BJ (cell line): ENCODE measurements around the gene PTPRCAP. TPM values are rescaled to one million over a fixed set of nuclear protein-coding genes. Genes with fewer than 3 reads are reported as not detected.

Experiments used
- CTCF ChIA-PET: fragments of 350-600 bp; formaldehyde crosslinking; extraction: SDS; loops from one replicate; lab custom pipeline; 2021; ENCODE audit warnings: antibody characterized with exemption, inconsistent platforms; lab: Yijun Ruan, JAX
- POLR2A ChIA-PET: fragments of 300-600 bp; sonication (Branson Sonifier 250); formaldehyde crosslinking; extraction: SDS; loops from one replicate; lab custom pipeline; 2021; ENCODE audit warnings: antibody characterized with exemption; lab: Charles Lee
- DNase-seq: peaks from one replicate; pipeline ENCODE4 v3.0.0-alpha.2; 2011; ENCODE audit warnings: low read depth
- H3K27me3 ChIP-seq: 2 replicates; pipeline ENCODE4 v1.6.0; 2011; ENCODE audit warnings: low read length; ENCODE audit not compliant: control insufficient read depth, insufficient read depth
- H3K36me3 ChIP-seq: 2 replicates; pipeline ENCODE4 v1.5.1; 2011; ENCODE audit warnings: low read length; ENCODE audit not compliant: control insufficient read depth, insufficient read depth
- H3K4me3 ChIP-seq: 2 replicates; pipeline ENCODE4 v1.5.1; 2011; ENCODE audit warnings: low read depth, mild to moderate bottlenecking, control low read depth, low read length
- polyA plus RNA-seq: library from polyadenylated mRNA; depleted of rRNA; stranded (reverse); fragments of >200 nt; gene quantifications from 2 replicates; pipeline ENCODE4 v1.2.3, GENCODE V29; 2011
- TF ChIP-seq, protein P1 (sequence below): IDR thresholded peaks from 2 replicates; pipeline ENCODE4 v1.5.1; 2011; ENCODE audit warnings: low read depth, mild to moderate bottlenecking, control low read depth, inconsistent platforms, low read length, moderate library complexity; ENCODE audit not compliant: insufficient read depth

Gene PTPRCAP
- polyA plus RNA-seq, 1 experiment, result 0.43 TPM

DNA sequence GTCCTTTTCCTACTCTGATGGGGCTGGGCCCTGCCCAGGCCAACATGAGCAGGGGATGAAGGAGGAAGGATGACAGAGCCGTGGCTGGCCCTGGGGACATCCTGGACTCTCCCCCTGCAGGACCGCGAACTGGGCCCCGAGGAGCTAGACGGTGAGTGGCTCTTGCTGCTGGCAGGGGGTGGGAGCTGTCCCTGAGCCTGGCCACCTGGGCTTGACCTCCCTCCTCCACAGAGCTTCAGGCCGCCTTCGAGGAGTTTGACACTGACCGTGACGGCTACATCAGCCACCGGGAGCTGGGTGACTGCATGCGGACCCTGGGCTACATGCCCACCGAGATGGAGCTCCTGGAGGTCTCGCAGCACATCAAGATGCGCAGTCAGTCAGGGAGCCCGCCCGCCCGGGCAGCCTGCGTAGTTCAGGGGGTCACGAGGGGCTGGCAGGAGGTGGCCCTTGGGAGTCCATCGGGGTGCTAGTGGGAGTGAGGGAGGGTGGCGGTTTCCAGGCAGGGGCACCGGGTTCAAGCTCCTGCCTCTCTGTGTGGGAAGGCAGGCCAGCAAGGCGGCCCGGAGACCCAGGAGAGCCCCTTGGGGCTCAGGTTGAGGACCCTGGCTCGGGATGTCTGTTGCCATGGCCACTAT is 18.7 kb upstream of the PTPRCAP start:
- CTCF ChIA-PET, result interaction anchor here (1.2 kb wide), 1 partner anchor 9 kb away, joined by 4 read pairs; no protein-coding TSS in a partner anchor
- 0 out of 2 replicates have a peak, but pooled peaks cover 3% of the 10 kb centered on the region for H3K27me3 ChIP-seq
- POLR2A ChIA-PET, result no interaction called here
- H3K36me3 ChIP-seq, result no peaks in the 10 kb centered on the region
- no peak for DNase-seq
- no peak overlapping the region for H3K4me3 ChIP-seq
- TF ChIP-seq, protein P1, sequence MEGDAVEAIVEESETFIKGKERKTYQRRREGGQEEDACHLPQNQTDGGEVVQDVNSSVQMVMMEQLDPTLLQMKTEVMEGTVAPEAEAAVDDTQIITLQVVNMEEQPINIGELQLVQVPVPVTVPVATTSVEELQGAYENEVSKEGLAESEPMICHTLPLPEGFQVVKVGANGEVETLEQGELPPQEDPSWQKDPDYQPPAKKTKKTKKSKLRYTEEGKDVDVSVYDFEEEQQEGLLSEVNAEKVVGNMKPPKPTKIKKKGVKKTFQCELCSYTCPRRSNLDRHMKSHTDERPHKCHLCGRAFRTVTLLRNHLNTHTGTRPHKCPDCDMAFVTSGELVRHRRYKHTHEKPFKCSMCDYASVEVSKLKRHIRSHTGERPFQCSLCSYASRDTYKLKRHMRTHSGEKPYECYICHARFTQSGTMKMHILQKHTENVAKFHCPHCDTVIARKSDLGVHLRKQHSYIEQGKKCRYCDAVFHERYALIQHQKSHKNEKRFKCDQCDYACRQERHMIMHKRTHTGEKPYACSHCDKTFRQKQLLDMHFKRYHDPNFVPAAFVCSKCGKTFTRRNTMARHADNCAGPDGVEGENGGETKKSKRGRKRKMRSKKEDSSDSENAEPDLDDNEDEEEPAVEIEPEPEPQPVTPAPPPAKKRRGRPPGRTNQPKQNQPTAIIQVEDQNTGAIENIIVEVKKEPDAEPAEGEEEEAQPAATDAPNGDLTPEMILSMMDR, result no peak

DNA sequence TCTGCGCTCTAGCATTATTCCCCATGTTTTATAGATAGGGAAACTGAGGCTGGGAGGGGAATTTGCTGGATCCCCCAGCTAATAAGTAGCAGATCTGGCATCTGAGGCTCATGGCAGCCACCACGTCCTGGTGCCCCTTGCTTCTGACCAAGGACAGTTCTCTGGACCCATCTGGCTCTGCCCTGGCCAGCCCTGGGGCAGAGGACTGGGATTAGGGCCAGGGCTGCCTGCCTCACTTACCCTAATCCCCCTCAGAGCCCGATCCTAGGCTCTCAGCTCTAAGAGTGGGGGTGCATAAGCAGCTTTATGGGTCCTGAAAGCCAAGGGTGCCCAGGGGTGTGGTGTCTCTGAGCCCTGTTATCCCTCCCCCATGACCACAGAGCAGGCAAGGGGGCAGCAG is 17.6 kb upstream of the PTPRCAP start, which contains the start of gene CABP4:
Gene CABP4, plus strand, starts transcription at position 301 of the 400 bp plus-strand sequence. Its CDS starts 70 bp downstream, at position 371.
- ChIA-PET CTCF (no interaction called here), POLR2A (no interaction called here)
- no peak for DNase-seq
- TF ChIP-seq, protein P1, result no peak
- no peaks in the 10 kb centered on the region for H3K36me3 ChIP-seq
- H3K27me3 ChIP-seq, result 0 out of 2 replicates have a peak, but pooled peaks cover 3% of the 10 kb centered on the region
- no peak within 1 kb of the TSS for H3K4me3 ChIP-seq

GRCh38 chr11:67453816-67454732 is 16.6 kb upstream of the PTPRCAP start:
- DNase-seq, result no peak
- Histone ChIP-seq H3K27me3 (0 out of 2 replicates have a peak, but pooled peaks cover 3% of the 10 kb centered on the region), H3K4me3 (no peak overlapping the region), H3K36me3 (no peaks in the 10 kb centered on the region)
- POLR2A ChIA-PET, result no interaction called here
- CTCF ChIA-PET, result no interaction called here
- TF ChIP-seq, protein P1, result no peak

GRCh38 chr11:67452141-67452952 is 14.9 kb upstream of the PTPRCAP start, which contains the start of gene GPR152:
TSS of gene GPR152 (minus strand) at chr11:67452729. CDS start at chr11:67452724, 5 bp downstream.
- Histone ChIP-seq H3K27me3 (no peaks in the 10 kb centered on the region), H3K36me3 (no peaks in the 10 kb centered on the region), H3K4me3 (no peak within 1 kb of the TSS)
- TF ChIP-seq, protein P1, result no peak
- ChIA-PET CTCF (interaction anchor here (1.4 to 1.7 kb wide), 2 partner anchors 24 to 51 kb away, joined by 3 to 6 read pairs; partner anchors contain the start of genes PPP1CA and RPS6KB2), POLR2A (no interaction called here)
- DNase-seq, result no peak
